SK-N-SH treated with all-trans-retinoic acid at 6 μM for 48 hours (cell line): Measurements from ENCODE around the gene CFI.

Source experiments
- ATAC-seq: fragments of 200-7000 bp; cut with Tn5 transposase; 3 replicates; pipeline ENCODE4 v1.9.1; 2020; ENCODE audit warnings: mild to moderate bottlenecking, moderate library complexity
- ARNTL ChIP-seq: fragments of 450-650 bp; formaldehyde crosslinking; IDR thresholded peaks from 2 replicates; pipeline ENCODE4 v1.5.0; 2020; ENCODE audit warnings: low read depth, mild to moderate bottlenecking, moderate library complexity, borderline replicate concordance
- BACH2 ChIP-seq: fragments of 250-450 bp; sonication (Bioruptor Pico); IDR thresholded peaks from 2 replicates; pipeline ENCODE4 v1.9.0; 2021; ENCODE audit warnings: mild to moderate bottlenecking, borderline replicate concordance
- CREB5 ChIP-seq: fragments of 250-450 bp; sonication (Bioruptor Pico); IDR thresholded peaks from 2 replicates; pipeline ENCODE4 v1.5.1; 2020; ENCODE audit warnings: low read depth, mild to moderate bottlenecking, moderate library complexity
- CSRNP3 ChIP-seq: fragments of 250-450 bp; sonication (Bioruptor Pico); IDR thresholded peaks from 2 replicates; pipeline ENCODE4 v1.5.1; 2021; ENCODE audit warnings: mild to moderate bottlenecking, moderate library complexity
- ISL1 ChIP-seq: fragments of 250-450 bp; sonication (Bioruptor Pico); IDR thresholded peaks from 2 replicates; pipeline ENCODE4 v2.1.2; 2022; ENCODE audit warnings: mild to moderate bottlenecking, moderate library complexity
- OSR1 ChIP-seq: fragments of 250-450 bp; sonication (Bioruptor Pico); IDR thresholded peaks from 2 replicates; pipeline ENCODE4 v1.8.0; 2022; ENCODE audit warnings: moderate library complexity, mild to moderate bottlenecking, inconsistent platforms
- PATZ1 ChIP-seq: fragments of 250-450 bp; sonication (Bioruptor Pico); IDR thresholded peaks from 2 replicates; pipeline ENCODE4 v1.8.0; 2020; ENCODE audit warnings: mild to moderate bottlenecking, moderate library complexity, borderline replicate concordance
- POU6F1 ChIP-seq: fragments of 250-450 bp; sonication (Bioruptor Pico); IDR thresholded peaks from 2 replicates; pipeline ENCODE4 v1.8.0; 2021; ENCODE audit warnings: low read depth, mild to moderate bottlenecking, moderate library complexity, borderline replicate concordance
- PPARA ChIP-seq: fragments of 250-450 bp; sonication (Bioruptor Pico); IDR thresholded peaks from 2 replicates; pipeline ENCODE4 v1.5.0; 2020; ENCODE audit warnings: mild to moderate bottlenecking, borderline replicate concordance
- RARB ChIP-seq: fragments of 250-450 bp; sonication (Bioruptor Pico); IDR thresholded peaks from 2 replicates; pipeline ENCODE4 v1.8.0; 2021; ENCODE audit warnings: mild to moderate bottlenecking, moderate library complexity
- TOX ChIP-seq: fragments of 250-450 bp; sonication (Bioruptor Pico); IDR thresholded peaks from 2 replicates; pipeline ENCODE4 v1.8.0; 2021; ENCODE audit warnings: mild to moderate bottlenecking, moderate library complexity, borderline replicate concordance
- TSHZ2 ChIP-seq: fragments of 250-450 bp; sonication (Bioruptor Pico); IDR thresholded peaks from 2 replicates; pipeline ENCODE4 v1.5.0; 2020; ENCODE audit warnings: mild to moderate bottlenecking, moderate library complexity
- ZC3H10 ChIP-seq: fragments of 250-450 bp; sonication (Bioruptor Pico); IDR thresholded peaks from 2 replicates; pipeline ENCODE4 v1.5.1; 2021; ENCODE audit warnings: mild to moderate bottlenecking, moderate library complexity
- ZFP3 ChIP-seq: fragments of 250-450 bp; sonication (Bioruptor Pico); IDR thresholded peaks from 2 replicates; pipeline ENCODE4 v1.5.0; 2020; ENCODE audit warnings: mild to moderate bottlenecking, moderate library complexity
- ZFP30 ChIP-seq: fragments of 450-650 bp; formaldehyde crosslinking; IDR thresholded peaks from 2 replicates; pipeline ENCODE4 v1.5.0; 2022; ENCODE audit warnings: mild to moderate bottlenecking, moderate library complexity
- ZNF565 ChIP-seq: fragments of 450-650 bp; formaldehyde crosslinking; conservative IDR thresholded peaks from 2 replicates; pipeline ENCODE4 v1.5.0; 2020; ENCODE audit warnings: low read depth, mild to moderate bottlenecking, moderate library complexity
- ZNF70 ChIP-seq: fragments of 450-650 bp; formaldehyde crosslinking; IDR thresholded peaks from 2 replicates; pipeline ENCODE4 v1.5.0; 2020; ENCODE audit warnings: mild to moderate bottlenecking, moderate library complexity
- ZNF8 ChIP-seq: fragments of 450-650 bp; formaldehyde crosslinking; IDR thresholded peaks from 2 replicates; pipeline ENCODE4 v1.5.0; 2020; ENCODE audit warnings: mild to moderate bottlenecking, moderate library complexity

Gene CFI

GRCh38 chr4:109751852-109752251 is 49.9 kb downstream of the CFI start:
- ATAC-seq = no peak
- TF ChIP-seq PATZ1 (CRISPR knock-in tag) (0 out of 2 replicates have a peak, but pooled peaks have one; percentile 40), ZNF70 (CRISPR knock-in tag) (no peak), CSRNP3 (CRISPR knock-in tag) (no peak), ZC3H10 (CRISPR knock-in tag) (peak; percentile 92), ISL1 (CRISPR knock-in tag) (peak; percentile 89), ZFP3 (CRISPR knock-in tag) (no peak), ZFP30 (CRISPR knock-in tag) (no peak), OSR1 (CRISPR knock-in tag) (no peak)
- TF ChIP-seq, all 23 proteins: peak for 3

- ATAC-seq = no peak
- no peak for TF ChIP-seq TOX
- TF ChIP-seq ZC3H10 (CRISPR knock-in tag) = no peak
- no peak for TF ChIP-seq TSHZ2 (CRISPR knock-in tag)
- no peak for TF ChIP-seq CREB5 (CRISPR knock-in tag)
- no peak for TF ChIP-seq RARB (CRISPR knock-in tag)
- no peak for TF ChIP-seq ZNF565 (CRISPR knock-in tag)
- no peak for TF ChIP-seq ISL1 (CRISPR knock-in tag)
- no peak for TF ChIP-seq PATZ1 (CRISPR knock-in tag)
- no peak for TF ChIP-seq OSR1 (CRISPR knock-in tag)
- TF ChIP-seq ZNF8 (CRISPR knock-in tag) = no peak
- TF ChIP-seq ZFP30 (CRISPR knock-in tag) = no peak
- no peak for TF ChIP-seq PPARA
- TF ChIP-seq BACH2 (CRISPR knock-in tag) = no peak
- TF ChIP-seq ARNTL (CRISPR knock-in tag) = no peak
- no peak for TF ChIP-seq POU6F1 (CRISPR knock-in tag)
These were observed 51.1 kb downstream of the CFI start for GRCh38 chr4:109750652-109751244.
